ENCODE measurements around the gene FCF1. TPM values are rescaled to one million over a fixed set of nuclear protein-coding genes. Genes with fewer than 3 reads are reported as not detected.

FCF1 gene
- total and polyA plus RNA-seq, 2 of the 13 experiments (the other 11 are each of a cell fraction or from before 2014, with no cell fraction given), result 31.0 to 44.4 TPM

DNA sequence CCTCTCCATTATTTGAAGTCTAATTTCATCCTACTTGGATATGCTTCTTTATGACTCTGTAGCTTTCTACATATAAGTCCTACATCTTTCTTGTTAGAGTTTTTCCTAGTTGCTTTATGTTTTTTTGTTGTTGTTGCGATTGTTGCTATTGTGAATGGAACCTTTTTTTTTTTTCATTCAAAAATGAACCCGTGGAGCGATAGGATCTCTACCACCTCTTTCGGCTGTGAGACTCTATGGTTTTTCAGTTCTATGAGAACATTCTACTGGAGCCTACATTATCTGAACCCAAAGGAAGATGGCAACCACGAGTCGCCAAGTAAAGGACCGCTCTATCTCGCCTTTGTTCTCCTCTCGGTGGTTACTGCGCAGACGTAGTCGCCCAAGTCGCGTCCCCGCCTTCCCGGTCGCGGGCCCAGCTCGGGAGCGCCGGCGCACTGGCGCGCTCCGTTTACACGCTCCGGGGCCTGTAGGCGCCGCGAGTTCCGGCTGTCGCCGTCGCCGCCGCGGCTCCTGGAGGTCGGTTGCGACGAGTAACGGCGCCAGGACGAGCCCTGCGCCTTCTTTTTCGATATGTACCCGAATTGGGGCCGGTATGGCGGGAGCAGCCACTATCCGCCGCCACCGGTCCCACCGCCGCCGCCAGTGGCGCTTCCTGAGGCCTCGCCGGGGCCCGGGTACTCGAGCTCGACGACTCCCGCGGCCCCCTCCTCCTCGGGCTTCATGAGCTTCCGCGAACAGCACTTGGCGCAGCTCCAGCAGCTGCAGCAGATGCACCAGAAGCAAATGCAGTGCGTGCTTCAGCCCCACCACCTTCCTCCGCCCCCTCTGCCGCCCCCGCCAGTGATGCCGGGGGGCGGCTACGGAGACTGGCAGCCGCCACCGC lies 50.2 kb downstream of the FCF1 start, which contains the start of gene YLPM1 (continued):
- TF ChIP-seq ZNF790 (CRISPR knock-in tag; IDR thresholded peaks at IDR 0.05; ENCODE audit: borderline replicate concordance) (no peak), JUNB (CRISPR knock-in tag; IDR thresholded peaks at IDR 0.05; ENCODE audit: borderline replicate concordance) (no peak), ZNF740 (CRISPR knock-in tag; IDR thresholded peaks at IDR 0.05) (0 out of 2 replicates have a peak, but pooled peaks have one; percentile 40), PBX2 (CRISPR knock-in tag; IDR thresholded peaks at IDR 0.05) (no peak), NR2F1 (CRISPR knock-in tag; IDR thresholded peaks at IDR 0.05) (no peak), PLRG1 (conservative IDR thresholded peaks at IDR 0.05) (no peak), ZNF468 (CRISPR knock-in tag; IDR thresholded peaks at IDR 0.05) (no peak), JUND (CRISPR knock-in tag; IDR thresholded peaks at IDR 0.05) (no peak), GPN1 (CRISPR knock-in tag; IDR thresholded peaks at IDR 0.05; ENCODE audit: borderline replicate concordance) (no peak), NFAT5 (CRISPR knock-in tag; IDR thresholded peaks at IDR 0.05) (peak; percentile 92), ZBTB42 (CRISPR knock-in tag; IDR thresholded peaks at IDR 0.05) (no peak), SATB2 (CRISPR knock-in tag; IDR thresholded peaks at IDR 0.05) (peak; percentile 70; the same call in 1 of the 2 replicates)
- TF ChIP-seq, protein P1, sequence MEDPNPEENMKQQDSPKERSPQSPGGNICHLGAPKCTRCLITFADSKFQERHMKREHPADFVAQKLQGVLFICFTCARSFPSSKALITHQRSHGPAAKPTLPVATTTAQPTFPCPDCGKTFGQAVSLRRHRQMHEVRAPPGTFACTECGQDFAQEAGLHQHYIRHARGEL (CRISPR knock-in tag; IDR thresholded peaks at IDR 0.05), result no peak
- TF ChIP-seq, protein P2, sequence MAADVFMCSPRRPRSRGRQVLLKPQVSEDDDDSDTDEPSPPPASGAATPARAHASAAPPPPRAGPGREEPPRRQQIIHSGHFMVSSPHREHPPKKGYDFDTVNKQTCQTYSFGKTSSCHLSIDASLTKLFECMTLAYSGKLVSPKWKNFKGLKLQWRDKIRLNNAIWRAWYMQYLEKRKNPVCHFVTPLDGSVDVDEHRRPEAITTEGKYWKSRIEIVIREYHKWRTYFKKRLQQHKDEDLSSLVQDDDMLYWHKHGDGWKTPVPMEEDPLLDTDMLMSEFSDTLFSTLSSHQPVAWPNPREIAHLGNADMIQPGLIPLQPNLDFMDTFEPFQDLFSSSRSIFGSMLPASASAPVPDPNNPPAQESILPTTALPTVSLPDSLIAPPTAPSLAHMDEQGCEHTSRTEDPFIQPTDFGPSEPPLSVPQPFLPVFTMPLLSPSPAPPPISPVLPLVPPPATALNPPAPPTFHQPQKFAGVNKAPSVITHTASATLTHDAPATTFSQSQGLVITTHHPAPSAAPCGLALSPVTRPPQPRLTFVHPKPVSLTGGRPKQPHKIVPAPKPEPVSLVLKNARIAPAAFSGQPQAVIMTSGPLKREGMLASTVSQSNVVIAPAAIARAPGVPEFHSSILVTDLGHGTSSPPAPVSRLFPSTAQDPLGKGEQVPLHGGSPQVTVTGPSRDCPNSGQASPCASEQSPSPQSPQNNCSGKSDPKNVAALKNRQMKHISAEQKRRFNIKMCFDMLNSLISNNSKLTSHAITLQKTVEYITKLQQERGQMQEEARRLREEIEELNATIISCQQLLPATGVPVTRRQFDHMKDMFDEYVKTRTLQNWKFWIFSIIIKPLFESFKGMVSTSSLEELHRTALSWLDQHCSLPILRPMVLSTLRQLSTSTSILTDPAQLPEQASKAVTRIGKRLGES (CRISPR knock-in tag; IDR thresholded peaks at IDR 0.05; ENCODE audit: borderline replicate concordance), result peak; percentile 70; the same call in 1 of the 2 replicates
